NB4 (cell line): ENCODE measurements around the gene DHRS3.

Experiments used
- DNase-seq: peaks from one replicate; pipeline ENCODE4 v3.0.0; 2010; ENCODE audit warnings: low read depth
- H3K4me3 ChIP-seq: one replicate; pipeline ENCODE4 v1.5.1; 2011; ENCODE audit warnings: mild to moderate bottlenecking, low read depth, low read length, moderate library complexity
- CTCF ChIP-seq: IDR thresholded peaks from one replicate; pipeline ENCODE4 v1.5.1; 2012; ENCODE audit warnings: low read depth, low read length
- MAX ChIP-seq: IDR thresholded peaks from 2 replicates; pipeline ENCODE4 v1.6.1; 2011; ENCODE audit warnings: low read depth, low read length
- MYC ChIP-seq: IDR thresholded peaks from 2 replicates; pipeline ENCODE4 v1.6.1; 2011; ENCODE audit warnings: low read depth, low read length
- POLR2A ChIP-seq: IDR thresholded peaks from 2 replicates; pipeline ENCODE4 v1.6.1; 2011; ENCODE audit warnings: mild to moderate bottlenecking; ENCODE audit not compliant: insufficient read length; ENCODE audit errors: extremely low read depth

Gene DHRS3

GRCh38 chr1:12620488-12620865 lies 2.5 kb upstream of the DHRS3 start:
- no peak overlapping the region for H3K4me3 ChIP-seq
- peak; percentile 80 for DNase-seq

GRCh38 chr1:12619792-12620487 lies 1.9 kb upstream of the DHRS3 start:
- DNase-seq, result peak; percentile 82
- TF ChIP-seq CTCF, result peak; percentile 88
- TF ChIP-seq MAX, result no peak
- TF ChIP-seq POLR2A, result no peak
- H3K4me3 ChIP-seq, result no peak overlapping the region

More at GRCh38 chr1:12620488-12620865, 2.5 kb upstream of the DHRS3 start:
- no peak for TF ChIP-seq MYC
- TF ChIP-seq CTCF, result no peak
- TF ChIP-seq POLR2A, result no peak
- no peak for TF ChIP-seq MAX

- DNase-seq, result peak; percentile 84
- TF ChIP-seq MYC (no peak), MAX (peak; percentile 59; the same call in 1 of the 2 replicates)
- peak overlapping the region; percentile 51 for H3K4me3 ChIP-seq
Observed at GRCh38 chr1:12618965-12619791, 1.2 kb upstream of the DHRS3 start.

- DNase-seq, result no peak
Observed at GRCh38 chr1:12618661-12618964, 603 bp upstream of the DHRS3 start.

GRCh38 chr1:12617511-12617900 lies 504 bp downstream of the DHRS3 start:
- H3K4me3 ChIP-seq, result peak overlapping the region; percentile 51
- DNase-seq, result no peak
- TF ChIP-seq POLR2A, result no peak
- TF ChIP-seq MAX, result no peak
- no peak for TF ChIP-seq MYC
- no peak for TF ChIP-seq CTCF

More at GRCh38 chr1:12618661-12618964, 603 bp upstream of the DHRS3 start:
- no peak for TF ChIP-seq POLR2A
- no peak for TF ChIP-seq MYC
- TF ChIP-seq CTCF, result no peak
- TF ChIP-seq MAX, result no peak
- peak overlapping the region; percentile 51 for H3K4me3 ChIP-seq

- H3K4me3 ChIP-seq, result peak overlapping the region; percentile 51
- TF ChIP-seq MAX (no peak), POLR2A (no peak), CTCF (no peak), MYC (no peak)
- DNase-seq, result peak; percentile 45
Observed at GRCh38 chr1:12616709-12617373, 1.2 kb downstream of the DHRS3 start.
